Tibial artery (tissue), 4 donors: ENCODE results near the gene DLX1.

Source experiments
- DNase-seq, 2 donors: peaks; one replicate each; pipeline ENCODE4 v3.0.0-alpha.2; 2019
- H3K27ac ChIP-seq, 2 donors: fragments of 200-600 bp; sonication (generic) in 1 of 2; 1 replicate in 1 of 2; 2 replicates in 1 of 2; pipeline ENCODE4 v1.5.1; 2018 to 2019; ENCODE audit warnings: mild to moderate bottlenecking in 1 of 2
- H3K27me3 ChIP-seq, 2 donors: fragments of 200-600 bp; sonication (generic) in 1 of 2; one replicate each; pipeline versions ENCODE4 v1.5.1 to v1.6.0; 2016 to 2019
- H3K36me3 ChIP-seq, 3 donors: fragments of 200-600 bp; sonication (generic) in 2 of 3; one replicate each; pipeline ENCODE4 v1.5.1; 2016 to 2019; ENCODE audit warnings: mild to moderate bottlenecking in 2 of 3
- H3K4me1 ChIP-seq, 4 donors: fragments of 200-600 bp; sonication (generic) in 2 of 4; 1 replicate in 3 of 4; 2 replicates in 1 of 4; pipeline ENCODE4 v1.5.1; 2016 to 2019
- H3K4me3 ChIP-seq, 2 donors: fragments of 200-600 bp; sonication (generic) in 1 of 2; 1 replicate in 1 of 2; 2 replicates in 1 of 2; pipeline ENCODE4 v1.5.1; 2018 to 2019; ENCODE audit warnings: mild to moderate bottlenecking in 2 of 2
- H3K9me3 ChIP-seq, 3 donors: fragments of 200-600 bp; sonication (generic) in 1 of 3; one replicate each; pipeline ENCODE4 v1.5.1; 2016 to 2019
- intact Hi-C: fragments of 100-400 bp; cut with DNase I; formaldehyde crosslinking; loops from one replicate; pipeline ENCODE4 v1.15.0; 2023; ENCODE audit warnings: low total_unique reads
- TF ChIP-seq, protein P1 (sequence below), 2 experiments: fragments of 200-600 bp in 1 of 2; fragments of 450-650 bp in 1 of 2; IDR thresholded peaks; one replicate each; pipeline ENCODE4 v1.5.1; 2017 to 2019; ENCODE audit warnings: antibody characterized with exemption in 2 of 2, mild to moderate bottlenecking in 1 of 2, moderate library complexity in 1 of 2

The DLX1 gene

GRCh38 chr2:172087207-172087779 is 2.0 kb downstream of the DLX1 start:
- Histone ChIP-seq H3K4me1 (peaks cover 0 to 50% (median 43%) of the 10 kb centered on the region in 4 donors), H3K4me3 (no peak overlapping the region), H3K27ac (no peak overlapping the region), H3K27me3 (peaks cover 32 to 100% of the 10 kb centered on the region in 2 donors), H3K36me3 (no peaks in the 10 kb centered on the region), H3K9me3 (no peaks in the 10 kb centered on the region)
- TF ChIP-seq, protein P1, sequence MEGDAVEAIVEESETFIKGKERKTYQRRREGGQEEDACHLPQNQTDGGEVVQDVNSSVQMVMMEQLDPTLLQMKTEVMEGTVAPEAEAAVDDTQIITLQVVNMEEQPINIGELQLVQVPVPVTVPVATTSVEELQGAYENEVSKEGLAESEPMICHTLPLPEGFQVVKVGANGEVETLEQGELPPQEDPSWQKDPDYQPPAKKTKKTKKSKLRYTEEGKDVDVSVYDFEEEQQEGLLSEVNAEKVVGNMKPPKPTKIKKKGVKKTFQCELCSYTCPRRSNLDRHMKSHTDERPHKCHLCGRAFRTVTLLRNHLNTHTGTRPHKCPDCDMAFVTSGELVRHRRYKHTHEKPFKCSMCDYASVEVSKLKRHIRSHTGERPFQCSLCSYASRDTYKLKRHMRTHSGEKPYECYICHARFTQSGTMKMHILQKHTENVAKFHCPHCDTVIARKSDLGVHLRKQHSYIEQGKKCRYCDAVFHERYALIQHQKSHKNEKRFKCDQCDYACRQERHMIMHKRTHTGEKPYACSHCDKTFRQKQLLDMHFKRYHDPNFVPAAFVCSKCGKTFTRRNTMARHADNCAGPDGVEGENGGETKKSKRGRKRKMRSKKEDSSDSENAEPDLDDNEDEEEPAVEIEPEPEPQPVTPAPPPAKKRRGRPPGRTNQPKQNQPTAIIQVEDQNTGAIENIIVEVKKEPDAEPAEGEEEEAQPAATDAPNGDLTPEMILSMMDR (IDR thresholded peaks at IDR 0.05): no peak
- intact Hi-C loops: no loop called here
- no peak for DNase-seq

- intact Hi-C loops: no loop called here
- H3K4me1 ChIP-seq: peaks cover 0 to 49% (median 41%) of the 10 kb centered on the region in 4 donors
- H3K9me3 ChIP-seq: no peaks in the 10 kb centered on the region
- TF ChIP-seq, protein P1 (IDR thresholded peaks at IDR 0.05): no peak
- H3K27me3 ChIP-seq: peaks cover 32 to 100% of the 10 kb centered on the region in 2 donors
- no peaks in the 10 kb centered on the region for H3K36me3 ChIP-seq
- H3K4me3 ChIP-seq: no peak overlapping the region
- H3K27ac ChIP-seq: no peak overlapping the region
- no peak for DNase-seq
Observed at GRCh38 chr2:172087780-172088244, 2.5 kb downstream of the DLX1 start.

DNA sequence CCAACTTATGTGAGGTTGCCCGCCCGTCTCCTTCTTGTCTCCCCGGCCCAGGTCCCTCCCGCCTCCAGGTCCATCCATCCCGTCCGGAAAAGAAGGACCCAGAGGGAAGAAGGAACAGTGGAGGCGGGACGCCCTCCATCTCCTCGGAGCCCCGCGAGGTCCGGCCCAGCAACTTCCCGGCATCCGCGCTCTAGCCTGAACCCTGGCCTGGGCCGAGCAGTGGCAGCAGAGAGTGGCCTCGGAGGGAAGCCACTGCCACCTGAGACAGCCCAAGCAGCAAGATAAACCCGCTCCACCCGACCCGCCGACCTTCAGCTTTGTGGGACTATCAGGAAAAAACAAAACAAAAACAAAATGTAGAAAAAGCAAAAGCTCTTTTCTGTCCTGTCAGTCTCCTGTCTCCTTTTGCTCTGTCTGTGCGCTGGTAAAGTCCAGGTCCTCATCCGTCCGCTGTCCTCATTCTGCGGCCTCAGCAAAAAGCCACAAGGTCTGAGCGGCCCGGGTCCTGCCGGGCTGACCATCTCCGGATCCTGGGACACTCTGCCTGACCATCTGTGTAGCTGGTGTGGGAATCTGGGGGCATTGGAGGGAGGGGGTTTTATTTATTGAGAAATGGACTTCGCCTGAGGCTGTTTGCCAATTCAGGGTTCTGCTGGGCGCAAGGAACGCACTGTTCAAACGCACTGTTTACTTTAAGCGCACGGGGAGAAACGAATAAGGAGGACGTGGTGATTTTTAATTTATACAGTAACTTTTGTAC is 3.1 kb downstream of the DLX1 start:
- peaks cover 0 to 44% (median 35%) of the 10 kb centered on the region in 4 donors for H3K4me1 ChIP-seq
- intact Hi-C loops: no loop called here
- H3K9me3 ChIP-seq: no peaks in the 10 kb centered on the region
- no peak overlapping the region for H3K4me3 ChIP-seq
- no peak overlapping the region for H3K27ac ChIP-seq
- no peak for DNase-seq
- no peaks in the 10 kb centered on the region for H3K36me3 ChIP-seq
- TF ChIP-seq, protein P1 (IDR thresholded peaks at IDR 0.05): no peak
- H3K27me3 ChIP-seq: peaks cover 32 to 100% of the 10 kb centered on the region in 2 donors

DNA sequence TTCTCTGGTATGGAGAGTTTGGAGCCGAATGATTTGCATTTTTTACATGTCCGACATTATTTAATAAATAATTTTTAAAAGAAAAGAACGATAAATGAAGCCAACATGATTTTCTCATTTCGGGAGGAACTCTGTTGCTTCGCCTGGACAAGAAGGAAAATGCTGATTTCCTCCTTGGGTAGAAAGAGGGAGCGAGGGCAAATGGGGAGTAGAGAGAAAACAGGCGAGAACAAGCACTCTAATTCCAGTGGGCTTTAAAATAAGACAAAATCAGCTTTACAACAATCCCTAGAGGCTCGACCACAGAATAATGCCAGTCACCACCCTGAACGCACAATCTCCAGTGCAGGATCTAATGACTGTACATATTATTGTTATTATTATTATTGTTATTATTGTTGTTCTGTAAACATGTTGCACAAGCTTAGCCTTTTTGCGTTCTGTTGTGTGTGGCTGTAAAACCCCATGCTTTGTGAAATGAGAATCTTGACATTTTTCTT is 3.7 kb downstream of the DLX1 start:
- Histone ChIP-seq H3K4me1 (peaks cover 0 to 40% (median 34%) of the 10 kb centered on the region in 4 donors), H3K36me3 (no peaks in the 10 kb centered on the region), H3K27me3 (peaks cover 30 to 100% of the 10 kb centered on the region in 2 donors), H3K27ac (no peak overlapping the region), H3K4me3 (no peak overlapping the region), H3K9me3 (no peaks in the 10 kb centered on the region)
- no peak for DNase-seq
- TF ChIP-seq, protein P1 (IDR thresholded peaks at IDR 0.05): no peak
- intact Hi-C loops: no loop called here

- Histone ChIP-seq H3K9me3 (no peaks in the 10 kb centered on the region), H3K36me3 (no peaks in the 10 kb centered on the region), H3K4me1 (peaks cover 0 to 40% (median 34%) of the 10 kb centered on the region in 4 donors), H3K27me3 (peaks cover 26 to 100% of the 10 kb centered on the region in 2 donors), H3K4me3 (no peak overlapping the region), H3K27ac (no peak overlapping the region)
- DNase-seq: no peak
- intact Hi-C loops: no loop called here
- TF ChIP-seq, protein P1 (IDR thresholded peaks at IDR 0.05): no peak
Observed at GRCh38 chr2:172089633-172090032, 4.3 kb downstream of the DLX1 start.
